Liver (tissue), 3 donors: ENCODE results near the gene SH3BP5L.

Source experiments
- EGR1 ChIP-seq, 2 donors: IDR thresholded peaks; 2 replicates each; pipeline ENCODE4 v1.6.1; 2016 to 2018; ENCODE audit warnings: antibody characterized with exemption in 2 of 2, low read depth in 2 of 2
- GABPA ChIP-seq, 2 donors: IDR thresholded peaks in 1 of 2; conservative IDR thresholded peaks in 1 of 2; 2 replicates each; pipeline ENCODE4 v1.6.1; 2016; ENCODE audit warnings: antibody characterized with exemption in 2 of 2, mild to moderate bottlenecking in 1 of 2, moderate library complexity in 1 of 2
- NR2F2 ChIP-seq: IDR thresholded peaks from 2 replicates; pipeline ENCODE4 v1.6.1; 2016; ENCODE audit warnings: antibody characterized with exemption
- RAD21 ChIP-seq, 2 donors: IDR thresholded peaks; 2 replicates each; pipeline ENCODE4 v1.6.1; 2016; ENCODE audit warnings: antibody characterized with exemption in 2 of 2, mild to moderate bottlenecking in 2 of 2
- RXRA ChIP-seq, 2 donors: IDR thresholded peaks; 2 replicates each; pipeline ENCODE4 v1.6.1; 2017 to 2018; ENCODE audit warnings: antibody characterized with exemption in 2 of 2, mild to moderate bottlenecking in 1 of 2
- SP1 ChIP-seq: IDR thresholded peaks from 2 replicates; pipeline ENCODE4 v1.6.1; 2018; ENCODE audit warnings: antibody characterized with exemption, mild to moderate bottlenecking
- YY1 ChIP-seq: IDR thresholded peaks from 2 replicates; pipeline ENCODE4 v1.6.1; 2016; ENCODE audit warnings: antibody characterized with exemption, mild to moderate bottlenecking
- TF ChIP-seq, protein P1 (sequence below): fragments of 150-350 bp; IDR thresholded peaks from 2 replicates; pipeline ENCODE4 v1.5.1; 2017; ENCODE audit warnings: improper control_type of control experiment, low read depth, low read length; ENCODE audit not compliant: missing input control
- TF ChIP-seq, protein P2 (sequence below): IDR thresholded peaks from 2 replicates; pipeline ENCODE4 v1.6.1; 2016; ENCODE audit warnings: antibody characterized with exemption, mild to moderate bottlenecking
- TF ChIP-seq, protein P3 (sequence below): IDR thresholded peaks from 2 replicates; pipeline ENCODE4 v1.6.1; 2016; ENCODE audit warnings: antibody characterized with exemption
- TF ChIP-seq, protein P4 (sequence below): IDR thresholded peaks from 2 replicates; pipeline ENCODE4 v1.6.1; 2016; ENCODE audit warnings: antibody characterized with exemption
- donor health status: healthy.
- donor health status: healthy.

DNA sequence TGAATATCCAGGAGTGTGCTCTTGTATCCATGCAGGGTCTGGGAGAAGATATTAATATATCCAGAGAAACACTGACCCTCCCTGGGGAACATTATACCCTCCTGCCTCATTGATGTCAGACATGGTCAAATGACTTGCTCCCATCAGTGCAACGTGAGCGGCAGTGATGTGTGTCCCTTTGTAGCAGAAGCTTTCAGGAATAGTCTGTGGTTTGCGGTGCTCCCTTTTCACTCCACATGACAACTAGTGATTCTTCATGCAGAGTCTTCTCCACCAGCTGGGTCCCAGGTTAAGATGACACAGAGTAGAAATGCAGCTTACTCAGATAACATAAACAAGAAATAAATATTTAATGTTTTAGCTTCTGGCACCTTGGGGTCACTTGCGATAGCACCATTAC lies 38.3 kb downstream of the SH3BP5L start:
- TF ChIP-seq, protein P1, sequence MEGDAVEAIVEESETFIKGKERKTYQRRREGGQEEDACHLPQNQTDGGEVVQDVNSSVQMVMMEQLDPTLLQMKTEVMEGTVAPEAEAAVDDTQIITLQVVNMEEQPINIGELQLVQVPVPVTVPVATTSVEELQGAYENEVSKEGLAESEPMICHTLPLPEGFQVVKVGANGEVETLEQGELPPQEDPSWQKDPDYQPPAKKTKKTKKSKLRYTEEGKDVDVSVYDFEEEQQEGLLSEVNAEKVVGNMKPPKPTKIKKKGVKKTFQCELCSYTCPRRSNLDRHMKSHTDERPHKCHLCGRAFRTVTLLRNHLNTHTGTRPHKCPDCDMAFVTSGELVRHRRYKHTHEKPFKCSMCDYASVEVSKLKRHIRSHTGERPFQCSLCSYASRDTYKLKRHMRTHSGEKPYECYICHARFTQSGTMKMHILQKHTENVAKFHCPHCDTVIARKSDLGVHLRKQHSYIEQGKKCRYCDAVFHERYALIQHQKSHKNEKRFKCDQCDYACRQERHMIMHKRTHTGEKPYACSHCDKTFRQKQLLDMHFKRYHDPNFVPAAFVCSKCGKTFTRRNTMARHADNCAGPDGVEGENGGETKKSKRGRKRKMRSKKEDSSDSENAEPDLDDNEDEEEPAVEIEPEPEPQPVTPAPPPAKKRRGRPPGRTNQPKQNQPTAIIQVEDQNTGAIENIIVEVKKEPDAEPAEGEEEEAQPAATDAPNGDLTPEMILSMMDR, result no peak
- TF ChIP-seq, protein P2, sequence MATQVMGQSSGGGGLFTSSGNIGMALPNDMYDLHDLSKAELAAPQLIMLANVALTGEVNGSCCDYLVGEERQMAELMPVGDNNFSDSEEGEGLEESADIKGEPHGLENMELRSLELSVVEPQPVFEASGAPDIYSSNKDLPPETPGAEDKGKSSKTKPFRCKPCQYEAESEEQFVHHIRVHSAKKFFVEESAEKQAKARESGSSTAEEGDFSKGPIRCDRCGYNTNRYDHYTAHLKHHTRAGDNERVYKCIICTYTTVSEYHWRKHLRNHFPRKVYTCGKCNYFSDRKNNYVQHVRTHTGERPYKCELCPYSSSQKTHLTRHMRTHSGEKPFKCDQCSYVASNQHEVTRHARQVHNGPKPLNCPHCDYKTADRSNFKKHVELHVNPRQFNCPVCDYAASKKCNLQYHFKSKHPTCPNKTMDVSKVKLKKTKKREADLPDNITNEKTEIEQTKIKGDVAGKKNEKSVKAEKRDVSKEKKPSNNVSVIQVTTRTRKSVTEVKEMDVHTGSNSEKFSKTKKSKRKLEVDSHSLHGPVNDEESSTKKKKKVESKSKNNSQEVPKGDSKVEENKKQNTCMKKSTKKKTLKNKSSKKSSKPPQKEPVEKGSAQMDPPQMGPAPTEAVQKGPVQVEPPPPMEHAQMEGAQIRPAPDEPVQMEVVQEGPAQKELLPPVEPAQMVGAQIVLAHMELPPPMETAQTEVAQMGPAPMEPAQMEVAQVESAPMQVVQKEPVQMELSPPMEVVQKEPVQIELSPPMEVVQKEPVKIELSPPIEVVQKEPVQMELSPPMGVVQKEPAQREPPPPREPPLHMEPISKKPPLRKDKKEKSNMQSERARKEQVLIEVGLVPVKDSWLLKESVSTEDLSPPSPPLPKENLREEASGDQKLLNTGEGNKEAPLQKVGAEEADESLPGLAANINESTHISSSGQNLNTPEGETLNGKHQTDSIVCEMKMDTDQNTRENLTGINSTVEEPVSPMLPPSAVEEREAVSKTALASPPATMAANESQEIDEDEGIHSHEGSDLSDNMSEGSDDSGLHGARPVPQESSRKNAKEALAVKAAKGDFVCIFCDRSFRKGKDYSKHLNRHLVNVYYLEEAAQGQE, result no peak
- TF ChIP-seq RXRA (IDR thresholded peaks at IDR 0.05), result no peak
- TF ChIP-seq NR2F2, result no peak
- no peak for TF ChIP-seq RAD21 (IDR thresholded peaks at IDR 0.05)
- TF ChIP-seq, protein P3, sequence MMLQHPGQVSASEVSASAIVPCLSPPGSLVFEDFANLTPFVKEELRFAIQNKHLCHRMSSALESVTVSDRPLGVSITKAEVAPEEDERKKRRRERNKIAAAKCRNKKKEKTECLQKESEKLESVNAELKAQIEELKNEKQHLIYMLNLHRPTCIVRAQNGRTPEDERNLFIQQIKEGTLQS, result no peak
- no peak for TF ChIP-seq SP1
- no peak for TF ChIP-seq YY1
- TF ChIP-seq, protein P4, sequence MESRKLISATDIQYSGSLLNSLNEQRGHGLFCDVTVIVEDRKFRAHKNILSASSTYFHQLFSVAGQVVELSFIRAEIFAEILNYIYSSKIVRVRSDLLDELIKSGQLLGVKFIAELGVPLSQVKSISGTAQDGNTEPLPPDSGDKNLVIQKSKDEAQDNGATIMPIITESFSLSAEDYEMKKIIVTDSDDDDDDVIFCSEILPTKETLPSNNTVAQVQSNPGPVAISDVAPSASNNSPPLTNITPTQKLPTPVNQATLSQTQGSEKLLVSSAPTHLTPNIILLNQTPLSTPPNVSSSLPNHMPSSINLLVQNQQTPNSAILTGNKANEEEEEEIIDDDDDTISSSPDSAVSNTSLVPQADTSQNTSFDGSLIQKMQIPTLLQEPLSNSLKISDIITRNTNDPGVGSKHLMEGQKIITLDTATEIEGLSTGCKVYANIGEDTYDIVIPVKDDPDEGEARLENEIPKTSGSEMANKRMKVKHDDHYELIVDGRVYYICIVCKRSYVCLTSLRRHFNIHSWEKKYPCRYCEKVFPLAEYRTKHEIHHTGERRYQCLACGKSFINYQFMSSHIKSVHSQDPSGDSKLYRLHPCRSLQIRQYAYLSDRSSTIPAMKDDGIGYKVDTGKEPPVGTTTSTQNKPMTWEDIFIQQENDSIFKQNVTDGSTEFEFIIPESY, result no peak
- TF ChIP-seq GABPA (IDR thresholded peaks at IDR 0.05 in 1 of 2, conservative IDR thresholded peaks at IDR 0.05 in 1 of 2), result no peak
- TF ChIP-seq EGR1 (IDR thresholded peaks at IDR 0.05; ENCODE audit: low read depth in 2 of 2), result no peak
